Upper lobe of left lung (tissue), 6 donors: ENCODE measurements around the gene UBAP1L. TPM values are rescaled to one million over a fixed set of nuclear protein-coding genes. Genes with fewer than 3 reads are reported as not detected.
"Not testable (repeated sequence)": the region's sequence is repeated elsewhere in the genome, so short reads cannot be mapped to it uniquely, and the experiment has no call there.

Experiments
- ATAC-seq, 2 donors: fragments of 200-7000 bp; cut with Tn5 transposase; one replicate each; pipeline ENCODE4 v1.9.1; 2022; ENCODE audit warnings: mild to moderate bottlenecking in 2 of 2, moderate library complexity in 2 of 2; ENCODE audit not compliant: low FRiP score in 2 of 2
- DNase-seq, 2 donors: peaks; one replicate each; pipeline ENCODE4 v3.0.0-alpha.2; 2019 to 2020
- H3K27ac ChIP-seq, 4 donors: fragments of 200-600 bp; sonication (generic); one replicate each; pipeline ENCODE4 v1.5.1; 2016 to 2019
- H3K27me3 ChIP-seq, 4 donors: fragments of 200-600 bp; sonication (generic); one replicate each; pipeline ENCODE4 v1.5.1; 2017 to 2019
- H3K36me3 ChIP-seq, 4 donors: fragments of 200-600 bp; sonication (generic); one replicate each; pipeline ENCODE4 v1.5.1; 2016 to 2019
- H3K4me1 ChIP-seq, 4 donors: fragments of 200-600 bp; sonication (generic); one replicate each; pipeline ENCODE4 v1.5.1; 2018 to 2019
- H3K4me3 ChIP-seq, 4 donors: fragments of 200-600 bp; sonication (generic); one replicate each; pipeline ENCODE4 v1.5.1; 2017 to 2019; ENCODE audit warnings: mild to moderate bottlenecking in 2 of 4, moderate library complexity in 1 of 4
- H3K9me3 ChIP-seq, 4 donors: fragments of 200-600 bp; sonication (generic); one replicate each; pipeline ENCODE4 v1.5.1; 2018 to 2019
- EP300 ChIP-seq, 4 donors: sonication (generic); formaldehyde crosslinking; IDR thresholded peaks; one replicate each; pipeline ENCODE4 v1.5.1; 2017; ENCODE audit warnings: antibody characterized with exemption in 4 of 4, control low read depth in 2 of 4
- POLR2A ChIP-seq, 4 donors: fragments of 450-650 bp; IDR thresholded peaks; one replicate each; pipeline ENCODE4 v1.5.1; 2016 to 2017; ENCODE audit warnings: antibody characterized with exemption in 4 of 4, mild to moderate bottlenecking in 2 of 4
- POLR2AphosphoS5 ChIP-seq, 2 donors: sonication (generic); formaldehyde crosslinking; IDR thresholded peaks; one replicate each; pipeline ENCODE4 v1.5.1; 2017; ENCODE audit warnings: antibody characterized with exemption in 2 of 2
- WGBS, 2 donors: methylation state at CpG; one replicate each; pipeline ENCODE4 v1.1.5; 2017 to 2018; 5-methylcytosine and 5-hydroxymethylcytosine counted together
- total RNA-seq, 6 donors: library from RNA; depleted of rRNA in 4 of 6; stranded (reverse); fragments of >200 nt in 4 of 6; gene quantifications; one replicate each; pipeline versions ENCODE4 v1.1.0 to v1.2.1, GENCODE V29; 2016 to 2021
- TF ChIP-seq, protein P1 (sequence below), 6 experiments: fragments of 450-650 bp in 4 of 6; fragments of 200-600 bp in 2 of 6; sonication (generic) in 2 of 6; IDR thresholded peaks; one replicate each; pipeline ENCODE4 v1.5.1; 2016 to 2019; ENCODE audit warnings: antibody characterized with exemption in 6 of 6
- donor health status: DM: no; HTN: no; CAD: no; lungs with moderate emphysema.
- donor health status: DM: no; HTN: yes; CAD: no; lungs with severe emphysema.

Gene UBAP1L
- total RNA-seq, 6 donors from 2014 or later: 3.3 to 10.5 (median 4.8) TPM

DNA sequence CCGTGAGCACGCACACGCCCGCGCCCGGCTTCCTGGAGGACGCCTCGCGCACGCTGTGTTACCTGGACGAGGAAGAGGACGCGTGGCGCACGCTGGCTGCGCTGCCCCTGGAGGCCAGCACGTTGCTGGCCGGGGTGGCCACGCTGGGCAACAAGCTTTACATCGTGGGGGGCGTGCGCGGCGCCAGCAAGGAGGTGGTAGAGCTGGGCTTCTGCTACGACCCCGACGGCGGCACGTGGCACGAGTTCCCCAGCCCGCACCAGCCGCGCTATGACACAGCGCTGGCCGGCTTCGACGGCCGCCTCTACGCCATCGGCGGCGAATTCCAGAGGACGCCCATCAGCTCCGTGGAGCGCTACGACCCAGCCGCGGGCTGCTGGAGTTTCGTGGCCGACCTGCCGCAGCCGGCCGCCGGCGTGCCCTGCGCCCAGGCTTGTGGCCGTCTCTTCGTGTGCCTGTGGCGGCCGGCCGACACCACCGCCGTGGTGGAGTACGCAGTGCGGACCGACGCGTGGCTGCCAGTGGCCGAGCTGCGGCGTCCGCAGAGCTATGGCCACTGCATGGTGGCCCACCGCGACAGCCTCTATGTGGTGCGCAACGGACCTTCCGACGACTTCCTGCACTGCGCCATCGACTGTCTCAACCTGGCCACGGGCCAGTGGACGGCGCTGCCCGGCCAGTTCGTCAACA, 37.6 kb downstream of the UBAP1L start:
- H3K27me3 ChIP-seq: peaks cover 0 to 16% (median 2%) of the 10 kb centered on the region in 4 donors
- no peak overlapping the region for H3K27ac ChIP-seq
- TF ChIP-seq, protein P1, sequence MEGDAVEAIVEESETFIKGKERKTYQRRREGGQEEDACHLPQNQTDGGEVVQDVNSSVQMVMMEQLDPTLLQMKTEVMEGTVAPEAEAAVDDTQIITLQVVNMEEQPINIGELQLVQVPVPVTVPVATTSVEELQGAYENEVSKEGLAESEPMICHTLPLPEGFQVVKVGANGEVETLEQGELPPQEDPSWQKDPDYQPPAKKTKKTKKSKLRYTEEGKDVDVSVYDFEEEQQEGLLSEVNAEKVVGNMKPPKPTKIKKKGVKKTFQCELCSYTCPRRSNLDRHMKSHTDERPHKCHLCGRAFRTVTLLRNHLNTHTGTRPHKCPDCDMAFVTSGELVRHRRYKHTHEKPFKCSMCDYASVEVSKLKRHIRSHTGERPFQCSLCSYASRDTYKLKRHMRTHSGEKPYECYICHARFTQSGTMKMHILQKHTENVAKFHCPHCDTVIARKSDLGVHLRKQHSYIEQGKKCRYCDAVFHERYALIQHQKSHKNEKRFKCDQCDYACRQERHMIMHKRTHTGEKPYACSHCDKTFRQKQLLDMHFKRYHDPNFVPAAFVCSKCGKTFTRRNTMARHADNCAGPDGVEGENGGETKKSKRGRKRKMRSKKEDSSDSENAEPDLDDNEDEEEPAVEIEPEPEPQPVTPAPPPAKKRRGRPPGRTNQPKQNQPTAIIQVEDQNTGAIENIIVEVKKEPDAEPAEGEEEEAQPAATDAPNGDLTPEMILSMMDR (IDR thresholded peaks at IDR 0.05): peak in 1 of 6 experiments; percentile 40
- no peak for TF ChIP-seq POLR2AphosphoS5 (IDR thresholded peaks at IDR 0.05)
- no peak for TF ChIP-seq EP300 (IDR thresholded peaks at IDR 0.05)
- H3K9me3 ChIP-seq: no peaks in the 10 kb centered on the region
- no peak for ATAC-seq
- peaks cover 14 to 20% (median 17%) of the 10 kb centered on the region in 4 donors for H3K4me1 ChIP-seq
- no peak overlapping the region for H3K4me3 ChIP-seq
- no peak for DNase-seq
- 65 to 66% methylated on average over 30 to 84 of the region's 85 CpGs for WGBS, 2 donors
- no peaks in the 10 kb centered on the region for H3K36me3 ChIP-seq

DNA sequence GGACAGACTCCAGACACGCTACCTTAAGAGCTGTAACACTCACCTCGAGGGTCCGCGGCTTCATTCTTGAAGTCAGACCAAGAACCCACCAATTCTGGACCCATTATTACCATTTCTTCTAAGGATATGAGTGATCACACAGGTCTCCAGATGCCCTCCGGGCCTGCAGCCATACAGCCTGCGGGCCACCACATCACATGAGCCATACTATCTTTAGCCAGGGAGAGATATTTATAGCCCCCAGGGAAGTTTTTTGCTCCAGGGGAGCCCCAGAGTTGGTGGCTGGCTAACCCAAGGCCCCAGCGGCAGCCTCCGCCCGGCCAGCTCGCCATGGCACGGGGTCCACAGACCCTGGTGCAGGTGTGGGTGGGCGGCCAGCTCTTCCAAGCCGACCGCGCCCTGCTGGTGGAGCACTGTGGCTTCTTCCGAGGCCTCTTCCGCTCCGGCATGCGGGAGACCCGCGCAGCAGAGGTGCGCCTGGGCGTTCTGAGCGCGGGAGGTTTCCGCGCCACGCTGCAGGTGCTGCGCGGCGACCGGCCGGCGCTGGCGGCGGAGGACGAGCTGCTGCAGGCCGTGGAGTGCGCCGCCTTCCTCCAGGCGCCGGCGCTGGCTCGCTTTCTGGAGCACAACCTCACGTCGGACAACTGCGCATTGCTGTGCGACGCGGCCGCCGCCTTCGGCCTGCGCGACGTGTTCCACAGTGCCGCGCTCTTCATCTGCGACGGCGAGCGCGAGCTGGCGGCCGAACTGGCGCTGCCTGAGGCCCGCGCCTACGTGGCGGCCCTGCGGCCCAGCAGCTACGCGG, 38.3 kb downstream of the UBAP1L start, which contains the start of gene KBTBD13:
Gene KBTBD13 (plus strand): TSS at position 261 of the 805 bp plus-strand sequence. CDS start 70 bp downstream, at position 331.
- H3K36me3 ChIP-seq: no peaks in the 10 kb centered on the region
- ATAC-seq (no peak), DNase-seq (peak in 1 of 2 donors; percentile 81)
- no peak within 1 kb of the TSS for H3K4me3 ChIP-seq
- TF ChIP-seq POLR2A (IDR thresholded peaks at IDR 0.05) (no peak), POLR2AphosphoS5 (IDR thresholded peaks at IDR 0.05) (no peak), EP300 (IDR thresholded peaks at IDR 0.05) (no peak)
- TF ChIP-seq, protein P1 (IDR thresholded peaks at IDR 0.05): no peak
- 75 to 80% methylated on average over 26 to 44 of the region's 73 CpGs for WGBS, 2 donors
- no peak within 1 kb of the TSS for H3K27ac ChIP-seq
- peaks cover 0 to 16% (median 2%) of the 10 kb centered on the region in 4 donors for H3K27me3 ChIP-seq
- no peaks in the 10 kb centered on the region for H3K9me3 ChIP-seq
- peaks cover 7 to 12% (median 9%) of the 10 kb centered on the region in 4 donors for H3K4me1 ChIP-seq

DNA sequence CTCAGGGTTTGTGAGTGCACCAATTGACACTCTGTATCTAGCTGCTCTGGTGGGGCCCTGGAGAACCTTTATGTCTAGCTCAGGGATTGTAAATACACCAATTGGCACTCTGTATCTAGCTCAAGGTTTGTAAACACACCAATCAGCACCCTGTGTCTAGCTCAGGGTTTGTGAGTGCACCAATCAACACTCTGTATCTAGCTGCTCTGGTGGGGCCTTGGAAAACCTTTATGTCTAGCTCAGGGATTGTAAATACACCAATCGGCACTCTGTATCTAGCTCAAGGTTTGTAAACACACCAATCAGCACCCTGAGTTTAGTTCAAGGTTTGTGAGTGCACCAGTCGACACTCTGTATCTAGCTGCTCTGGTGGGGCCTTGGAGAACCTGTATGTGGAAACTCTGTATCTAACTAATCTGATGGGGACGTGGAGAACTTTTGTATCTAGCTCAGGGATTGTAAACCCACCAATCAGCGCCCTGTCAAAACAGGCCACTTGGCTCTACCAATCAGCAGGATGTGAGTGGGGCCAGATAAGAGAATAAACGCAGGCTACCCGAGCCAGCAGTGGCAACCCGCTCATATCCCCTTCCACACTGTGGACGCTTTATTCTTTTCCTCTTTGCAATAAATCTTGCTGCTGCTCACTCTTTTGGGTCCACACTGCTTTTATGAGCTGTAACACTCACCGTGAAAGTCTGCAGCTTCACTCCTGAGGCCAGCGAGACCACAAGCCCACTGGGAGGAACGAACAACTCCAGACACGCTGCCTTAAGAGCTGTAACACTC, 39.2 kb downstream of the UBAP1L start:
- peaks cover 0 to 16% (median 2%) of the 10 kb centered on the region in 4 donors for H3K27me3 ChIP-seq
- not testable (repeated sequence) for H3K36me3 ChIP-seq, H3K4me3 ChIP-seq

DNA sequence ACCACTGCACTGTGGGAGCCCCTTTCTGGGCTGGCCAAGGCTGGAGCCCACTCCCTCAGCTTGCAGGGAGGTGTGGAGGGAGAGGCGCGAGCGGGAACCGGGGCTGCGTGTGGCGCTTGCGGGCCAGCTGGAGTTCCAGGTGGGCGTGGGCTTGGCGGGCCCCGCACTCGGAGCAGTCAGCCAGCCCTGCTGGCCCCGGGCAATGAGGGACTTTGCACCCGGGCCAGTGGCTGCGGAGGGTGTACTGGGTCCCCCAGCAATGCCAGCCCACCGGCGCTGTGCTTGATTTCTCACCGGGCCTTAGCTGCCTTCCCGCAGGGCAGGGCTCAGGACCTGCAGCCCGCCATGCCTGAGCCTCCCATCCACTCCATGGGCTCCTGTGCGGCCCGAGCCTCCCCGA, 40.1 kb downstream of the UBAP1L start:
- not testable (repeated sequence) for ATAC-seq, H3K36me3 ChIP-seq, H3K27ac ChIP-seq, H3K9me3 ChIP-seq, H3K4me1 ChIP-seq, H3K4me3 ChIP-seq
- DNase-seq: peak in 1 of 2 donors; percentile 67
- peaks cover 0 to 16% (median 2%) of the 10 kb centered on the region in 4 donors for H3K27me3 ChIP-seq
- WGBS, 2 donors: 93 to 94% methylated on average over 3 to 21 of the region's 22 CpGs

More for the DNA sequence above, 39.2 kb downstream of the UBAP1L start:
- 57 to 65% methylated on average over 11 to 12 of the region's 12 CpGs for WGBS, 2 donors
- DNase-seq, H3K27ac ChIP-seq, ATAC-seq, H3K9me3 ChIP-seq, H3K4me1 ChIP-seq: not testable (repeated sequence)

DNA sequence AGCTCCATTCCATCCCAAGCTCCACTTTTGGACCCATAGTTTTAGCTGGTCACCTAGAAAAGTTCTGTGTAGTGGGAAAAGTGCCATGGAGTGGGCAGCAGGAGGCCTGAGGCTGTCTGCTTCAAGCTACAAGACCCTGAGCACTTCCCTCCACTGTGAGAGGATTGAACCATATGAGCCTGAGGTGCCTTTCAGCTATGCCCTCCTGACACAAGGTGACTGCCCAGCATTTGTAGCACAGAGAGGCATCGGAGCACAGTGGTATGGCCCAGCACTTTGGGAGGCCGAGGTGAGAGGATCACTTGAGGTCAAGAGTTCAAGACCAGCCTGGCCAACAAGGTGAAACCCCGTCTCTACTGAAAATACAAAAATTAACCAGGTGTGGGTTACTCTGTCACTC, 42.4 kb downstream of the UBAP1L start:
- Histone ChIP-seq H3K9me3 (no peaks in the 10 kb centered on the region), H3K4me1 (peaks cover 10 to 16% (median 14%) of the 10 kb centered on the region in 4 donors), H3K27ac (peak overlapping the region in 3 of 4 donors; percentile 38 to 74 (median 51)), H3K4me3 (no peak overlapping the region), H3K36me3 (no peaks in the 10 kb centered on the region), H3K27me3 (peaks cover 0 to 18% (median 5%) of the 10 kb centered on the region in 4 donors)
- 81 to 91% methylated on average over 3 of the region's 3 CpGs for WGBS, 2 donors
- DNase-seq: no peak
- TF ChIP-seq, protein P1 (IDR thresholded peaks at IDR 0.05): no peak
- TF ChIP-seq POLR2AphosphoS5 (IDR thresholded peaks at IDR 0.05) (no peak), EP300 (IDR thresholded peaks at IDR 0.05) (no peak), POLR2A (IDR thresholded peaks at IDR 0.05) (no peak)
- ATAC-seq: no peak
